Naive thymus-derived CD4-positive, alpha-beta T cell (primary cell): ENCODE data around the gene KLC1. TPM values are rescaled to one million over a fixed set of nuclear protein-coding genes. Genes with fewer than 3 reads are reported as not detected.
A peak's percentile ranks its signal among the peaks of the same experiment; 100 is the strongest.

Source experiments
- ATAC-seq: fragments of 150-1000 bp; cut with Tn5 transposase; 2 replicates; pipeline ENCODE4 v1.10.0; 2021; ENCODE audit warnings: mild to moderate bottlenecking, moderate library complexity
- CTCF ChIA-PET: fragments of 350-600 bp; sonication (Branson Sonifier 250); formaldehyde crosslinking; loops from one replicate; lab custom pipeline; 2021; ENCODE audit warnings: antibody characterized with exemption; lab: Charles Lee
- POLR2A ChIA-PET: fragments of 350-600 bp; sonication (Branson Sonifier 250); formaldehyde crosslinking; loops from one replicate; lab custom pipeline; 2021; ENCODE audit warnings: antibody characterized with exemption, inconsistent platforms; lab: Charles Lee
- DNase-seq, 9 donors: peaks; one replicate each; pipeline versions ENCODE4 v3.0.0 to v3.0.0-alpha.2; 2020 to 2022; ENCODE audit warnings: mixed read lengths in 1 of 9
- H3K27ac ChIP-seq: one replicate; pipeline ENCODE4 v1.7.0; 2013; ENCODE audit warnings: mild to moderate bottlenecking, low read depth, low read length, moderate library complexity
- H3K27me3 ChIP-seq, 2 donors: one replicate each; pipeline ENCODE4 v1.7.0; 2013; ENCODE audit warnings: low read length in 2 of 2, mild to moderate bottlenecking in 2 of 2, moderate library complexity in 2 of 2; ENCODE audit not compliant: control insufficient read depth in 2 of 2, insufficient read depth in 2 of 2
- H3K36me3 ChIP-seq, 3 experiments: 1 replicate in 2 of 3; 2 replicates in 1 of 3; pipeline ENCODE4 v1.7.0; 2013; ENCODE audit warnings: low read length in 3 of 3, mild to moderate bottlenecking in 3 of 3, moderate library complexity in 1 of 3; ENCODE audit not compliant: insufficient read depth in 3 of 3, control insufficient read depth in 2 of 3
- H3K4me1 ChIP-seq, 2 donors: one replicate each; pipeline ENCODE4 v1.7.0; 2013; ENCODE audit warnings: low read length in 2 of 2, mild to moderate bottlenecking in 2 of 2, moderate library complexity in 1 of 2; ENCODE audit not compliant: control insufficient read depth in 2 of 2, insufficient read depth in 2 of 2
- H3K4me3 ChIP-seq: 2 replicates; pipeline ENCODE4 v1.7.0; 2013; ENCODE audit warnings: mild to moderate bottlenecking, low read length
- H3K9me3 ChIP-seq, 3 experiments: 1 replicate in 2 of 3; 2 replicates in 1 of 3; pipeline ENCODE4 v1.7.0; 2013; ENCODE audit warnings: low read length in 3 of 3; ENCODE audit not compliant: control insufficient read depth in 2 of 3
- H3K27ac Mint-ChIP-seq, 9 donors: one replicate each; pipeline ENCODE4 v1.8.0; 2020 to 2022; ENCODE audit warnings: mixed read lengths in 9 of 9, mild to moderate bottlenecking in 8 of 9, moderate library complexity in 5 of 9, inconsistent platforms in 2 of 9
- H3K27me3 Mint-ChIP-seq, 5 donors: one replicate each; pipeline ENCODE4 v1.8.0; 2021 to 2022; ENCODE audit warnings: mixed read lengths in 5 of 5, mild to moderate bottlenecking in 1 of 5
- H3K36me3 Mint-ChIP-seq, 5 donors: one replicate each; pipeline ENCODE4 v1.8.0; 2020 to 2022; ENCODE audit warnings: mixed read lengths in 5 of 5, mild to moderate bottlenecking in 3 of 5, inconsistent platforms in 1 of 5
- H3K4me1 Mint-ChIP-seq, 7 donors: one replicate each; pipeline ENCODE4 v1.8.0; 2020 to 2022; ENCODE audit warnings: mixed read lengths in 7 of 7, mild to moderate bottlenecking in 3 of 7, inconsistent platforms in 1 of 7
- H3K4me3 Mint-ChIP-seq, 10 donors: one replicate each; pipeline ENCODE4 v1.8.0; 2020 to 2022; ENCODE audit warnings: mild to moderate bottlenecking in 10 of 10, mixed read lengths in 10 of 10, moderate library complexity in 6 of 10, inconsistent platforms in 2 of 10
- H3K9me3 Mint-ChIP-seq, 11 donors: one replicate each; pipeline ENCODE4 v1.8.0; 2020 to 2022; ENCODE audit warnings: mixed read lengths in 11 of 11, mild to moderate bottlenecking in 4 of 11, inconsistent platforms in 1 of 11, moderate library complexity in 1 of 11
- intact Hi-C, 2 donors: fragments of 100-400 bp; cut with micrococcal nuclease; formaldehyde crosslinking; loops; one replicate each; pipeline ENCODE4 v1.15.1; 2023
- polyA plus RNA-seq, 2 donors: library from polyadenylated mRNA; unstranded; fragments of 300-500 nt; fragmentation: Illumina TruSeq; gene quantifications; one replicate each; pipeline ENCODE4 v1.2.3, GENCODE V29; 2021
- total RNA-seq, 6 experiments: library from RNA in 5 of 6; stranded (reverse) in 5 of 6; gene quantifications; 1 replicate in 5 of 6; 2 replicates in 1 of 6; pipeline ENCODE4 v1.2.3 and lab custom pipeline; 2021 to 2026

The KLC1 gene
- total and polyA plus RNA-seq, 7 experiments from 2014 or later = 65.5 to 268 (median 161) TPM

- ChIA-PET POLR2A (interaction anchor here (0.9 kb wide), 1 partner anchor 22 kb away, joined by 4 read pairs; no protein-coding TSS in a partner anchor), CTCF (no interaction called here)
- peaks cover 0 to 1% (median 0%) of the 10 kb centered on the region in 11 donors for H3K9me3 Mint-ChIP-seq
- ATAC-seq (no peak), DNase-seq (no peak)
- no peaks in the 10 kb centered on the region for H3K27me3 Mint-ChIP-seq
- intact Hi-C loops = no loop called here
- no peaks in the 10 kb centered on the region for H3K4me1 ChIP-seq
- H3K9me3 ChIP-seq = no peaks in the 10 kb centered on the region
- no peak overlapping the region for H3K27ac Mint-ChIP-seq
- H3K27ac ChIP-seq = no peak overlapping the region
- peaks cover 0 to 83% (median 0%) of the 10 kb centered on the region in 3 experiments for H3K36me3 ChIP-seq
- H3K27me3 ChIP-seq = no peaks in the 10 kb centered on the region
- H3K4me3 ChIP-seq = no peak overlapping the region
- H3K36me3 Mint-ChIP-seq = peaks cover 0 to 32% (median 8%) of the 10 kb centered on the region in 5 donors
- no peak overlapping the region for H3K4me3 Mint-ChIP-seq
- peaks cover 0 to 2% (median 0%) of the 10 kb centered on the region in 7 donors for H3K4me1 Mint-ChIP-seq
Observed at GRCh38 chr14:103736546-103737431, 107.8 kb downstream of the KLC1 start.

GRCh38 chr14:103737432-103738045 is 108.5 kb downstream of the KLC1 start:
- Mint-ChIP-seq H3K4me3 (no peak overlapping the region), H3K4me1 (peaks cover 0 to 2% (median 0%) of the 10 kb centered on the region in 7 donors), H3K9me3 (peaks cover 0 to 1% (median 0%) of the 10 kb centered on the region in 11 donors), H3K27ac (peak overlapping the region in 1 of 9 donors; percentile 32), H3K36me3 (peaks cover 0 to 34% (median 8%) of the 10 kb centered on the region in 5 donors), H3K27me3 (no peaks in the 10 kb centered on the region)
- no peaks in the 10 kb centered on the region for H3K27me3 ChIP-seq
- H3K4me1 ChIP-seq = no peaks in the 10 kb centered on the region
- DNase-seq = no peak
- ChIA-PET CTCF (no interaction called here), POLR2A (interaction anchor here (0.9 kb wide), 1 partner anchor 21 kb away, joined by 4 read pairs; no protein-coding TSS in a partner anchor)
- H3K27ac ChIP-seq = no peak overlapping the region
- no peak overlapping the region for H3K4me3 ChIP-seq
- intact Hi-C loops = no loop called here
- no peak for ATAC-seq
- H3K9me3 ChIP-seq = no peaks in the 10 kb centered on the region
- H3K36me3 ChIP-seq = peaks cover 0 to 79% (median 0%) of the 10 kb centered on the region in 3 experiments

- Mint-ChIP-seq H3K9me3 (peaks cover 0 to 1% (median 0%) of the 10 kb centered on the region in 11 donors), H3K27me3 (no peaks in the 10 kb centered on the region), H3K27ac (peak overlapping the region in 1 of 9 donors; percentile 32), H3K4me1 (peaks cover 0 to 2% (median 0%) of the 10 kb centered on the region in 7 donors), H3K36me3 (peaks cover 0 to 34% (median 8%) of the 10 kb centered on the region in 5 donors), H3K4me3 (no peak overlapping the region)
- no peaks in the 10 kb centered on the region for H3K9me3 ChIP-seq
- no peak for ATAC-seq
- no peak for DNase-seq
- intact Hi-C loops = no loop called here
- H3K36me3 ChIP-seq = peaks cover 0 to 75% (median 0%) of the 10 kb centered on the region in 3 experiments
- no peak overlapping the region for H3K4me3 ChIP-seq
- ChIA-PET CTCF (no interaction called here), POLR2A (no interaction called here)
- no peaks in the 10 kb centered on the region for H3K27me3 ChIP-seq
- no peaks in the 10 kb centered on the region for H3K4me1 ChIP-seq
- H3K27ac ChIP-seq = no peak overlapping the region
Observed at GRCh38 chr14:103738166-103738565, 109.2 kb downstream of the KLC1 start.

GRCh38 chr14:103738701-103739451 is 109.9 kb downstream of the KLC1 start:
- Mint-ChIP-seq H3K4me3 (no peak overlapping the region), H3K4me1 (peaks cover 0 to 2% (median 0%) of the 10 kb centered on the region in 7 donors), H3K36me3 (peaks cover 0 to 34% (median 8%) of the 10 kb centered on the region in 5 donors), H3K9me3 (peaks cover 0 to 1% (median 0%) of the 10 kb centered on the region in 11 donors), H3K27me3 (no peaks in the 10 kb centered on the region), H3K27ac (no peak overlapping the region)
- no peak overlapping the region for H3K27ac ChIP-seq
- H3K4me1 ChIP-seq = no peaks in the 10 kb centered on the region
- no peak for ATAC-seq
- peaks cover 0 to 68% (median 0%) of the 10 kb centered on the region in 3 experiments for H3K36me3 ChIP-seq
- ChIA-PET POLR2A (no interaction called here), CTCF (no interaction called here)
- no peaks in the 10 kb centered on the region for H3K9me3 ChIP-seq
- no peak overlapping the region for H3K4me3 ChIP-seq
- no peak for DNase-seq
- no peaks in the 10 kb centered on the region for H3K27me3 ChIP-seq
- intact Hi-C loops = no loop called here

- Histone ChIP-seq H3K4me3 (no peak overlapping the region), H3K4me1 (no peaks in the 10 kb centered on the region), H3K27ac (no peak overlapping the region), H3K27me3 (no peaks in the 10 kb centered on the region), H3K9me3 (no peaks in the 10 kb centered on the region), H3K36me3 (peaks cover 0 to 62% (median 0%) of the 10 kb centered on the region in 3 experiments)
- Mint-ChIP-seq H3K27ac (no peak overlapping the region), H3K4me3 (no peak overlapping the region), H3K4me1 (peaks cover 0 to 2% (median 0%) of the 10 kb centered on the region in 7 donors), H3K36me3 (peaks cover 0 to 33% (median 8%) of the 10 kb centered on the region in 5 donors), H3K27me3 (no peaks in the 10 kb centered on the region), H3K9me3 (peaks cover 0 to 1% (median 0%) of the 10 kb centered on the region in 11 donors)
- CTCF ChIA-PET = no interaction called here
- intact Hi-C loops = no loop called here
- no peak for DNase-seq
- POLR2A ChIA-PET = no interaction called here
- no peak for ATAC-seq
Observed at GRCh38 chr14:103739466-103739792, 110.4 kb downstream of the KLC1 start.

GRCh38 chr14:103739793-103740501 is 110.9 kb downstream of the KLC1 start:
- no peak for ATAC-seq
- ChIA-PET POLR2A (no interaction called here), CTCF (no interaction called here)
- Histone ChIP-seq H3K36me3 (peaks cover 0 to 64% (median 0%) of the 10 kb centered on the region in 3 experiments), H3K4me1 (no peaks in the 10 kb centered on the region), H3K27me3 (no peaks in the 10 kb centered on the region), H3K4me3 (no peak overlapping the region), H3K9me3 (no peaks in the 10 kb centered on the region), H3K27ac (no peak overlapping the region)
- H3K4me1 Mint-ChIP-seq = peaks cover 0 to 2% (median 0%) of the 10 kb centered on the region in 7 donors
- no peaks in the 10 kb centered on the region for H3K27me3 Mint-ChIP-seq
- intact Hi-C loops = loop anchor here in 1 of 2 donors (10.0 kb wide), 1 partner anchor 55 kb away; no protein-coding TSS in a partner anchor
- peaks cover 0 to 1% (median 0%) of the 10 kb centered on the region in 11 donors for H3K9me3 Mint-ChIP-seq
- no peak for DNase-seq
- H3K36me3 Mint-ChIP-seq = peaks cover 0 to 28% (median 8%) of the 10 kb centered on the region in 5 donors
- no peak overlapping the region for H3K27ac Mint-ChIP-seq
- no peak overlapping the region for H3K4me3 Mint-ChIP-seq
